GM23338 (cell line): ENCODE measurements around the gene PFKFB3.

Experiments used
- CREB1 ChIP-seq: fragments of 250-450 bp; sonication (Bioruptor Pico); IDR thresholded peaks from 2 replicates; pipeline ENCODE4 v1.5.0; 2020; ENCODE audit warnings: low read depth, mild to moderate bottlenecking, moderate library complexity
- EZH2 ChIP-seq: fragments of 200-600 bp; sonication (generic); IDR thresholded peaks from one replicate; pipeline ENCODE4 v1.8.0; 2017; ENCODE audit warnings: antibody characterized with exemption, mild to moderate bottlenecking, low read depth; ENCODE audit not compliant: unreplicated experiment
- EZH2phosphoT487 ChIP-seq: fragments of 200-600 bp; sonication (generic); IDR thresholded peaks from one replicate; pipeline ENCODE4 v1.8.1; 2018; ENCODE audit warnings: antibody characterized with exemption; ENCODE audit not compliant: unreplicated experiment
- JUNB ChIP-seq: IDR thresholded peaks from one replicate; pipeline ENCODE4 v1.6.1; 2016; ENCODE audit warnings: antibody characterized with exemption; ENCODE audit not compliant: unreplicated experiment
- POLR2AphosphoS5 ChIP-seq: IDR thresholded peaks from 2 replicates; pipeline ENCODE4 v1.6.1; 2016; ENCODE audit warnings: antibody characterized with exemption, low read depth
- STAT1 ChIP-seq: IDR thresholded peaks from one replicate; pipeline ENCODE4 v1.6.1; 2016; ENCODE audit warnings: antibody characterized with exemption; ENCODE audit not compliant: unreplicated experiment
- ZNF331 ChIP-seq: fragments of 250-450 bp; sonication (Bioruptor Pico); IDR thresholded peaks from 2 replicates; pipeline ENCODE4 v1.5.0; 2020; ENCODE audit warnings: low read depth, mild to moderate bottlenecking, moderate library complexity
- TF ChIP-seq, protein P1 (sequence below), 2 experiments: fragments of 200-600 bp in 1 of 2; sonication (generic) in 1 of 2; conservative IDR thresholded peaks; 2 replicates each; pipeline versions ENCODE4 v1.5.1 to v1.6.1; 2016 to 2017; ENCODE audit warnings: antibody characterized with exemption in 2 of 2, low read depth in 2 of 2, mild to moderate bottlenecking in 2 of 2, moderate library complexity in 1 of 2
- TF ChIP-seq, protein P2 (sequence below): IDR thresholded peaks from one replicate; pipeline ENCODE4 v1.6.1; 2018; ENCODE audit warnings: antibody characterized with exemption; ENCODE audit not compliant: unreplicated experiment
- TF ChIP-seq, protein P3 (sequence below): fragments of 250-450 bp; sonication (Bioruptor Pico); IDR thresholded peaks from 2 replicates; pipeline ENCODE4 v1.5.0; 2020; ENCODE audit warnings: mild to moderate bottlenecking, moderate library complexity

DNA sequence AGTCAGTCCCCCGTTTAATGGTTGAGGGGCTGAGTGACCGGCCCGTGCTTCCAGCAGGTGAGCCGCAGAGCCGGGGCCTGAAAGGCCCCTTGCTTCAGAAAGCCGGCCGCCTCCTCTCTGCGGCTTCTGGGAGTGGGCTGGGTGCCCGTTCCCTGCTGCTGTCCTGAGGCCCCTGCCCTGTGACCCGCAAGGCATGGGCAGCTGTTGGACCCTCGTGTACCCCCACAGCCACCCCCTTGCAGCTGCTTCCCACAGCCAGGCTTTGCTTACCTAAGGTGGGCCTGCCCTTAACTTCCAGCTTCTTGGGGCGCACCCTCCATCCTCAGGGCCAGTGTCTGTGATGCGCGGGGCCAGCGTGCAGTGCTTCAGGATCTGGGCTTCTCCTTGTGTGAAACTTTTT is 26.6 kb downstream of the PFKFB3 start:
- TF ChIP-seq, protein P1, sequence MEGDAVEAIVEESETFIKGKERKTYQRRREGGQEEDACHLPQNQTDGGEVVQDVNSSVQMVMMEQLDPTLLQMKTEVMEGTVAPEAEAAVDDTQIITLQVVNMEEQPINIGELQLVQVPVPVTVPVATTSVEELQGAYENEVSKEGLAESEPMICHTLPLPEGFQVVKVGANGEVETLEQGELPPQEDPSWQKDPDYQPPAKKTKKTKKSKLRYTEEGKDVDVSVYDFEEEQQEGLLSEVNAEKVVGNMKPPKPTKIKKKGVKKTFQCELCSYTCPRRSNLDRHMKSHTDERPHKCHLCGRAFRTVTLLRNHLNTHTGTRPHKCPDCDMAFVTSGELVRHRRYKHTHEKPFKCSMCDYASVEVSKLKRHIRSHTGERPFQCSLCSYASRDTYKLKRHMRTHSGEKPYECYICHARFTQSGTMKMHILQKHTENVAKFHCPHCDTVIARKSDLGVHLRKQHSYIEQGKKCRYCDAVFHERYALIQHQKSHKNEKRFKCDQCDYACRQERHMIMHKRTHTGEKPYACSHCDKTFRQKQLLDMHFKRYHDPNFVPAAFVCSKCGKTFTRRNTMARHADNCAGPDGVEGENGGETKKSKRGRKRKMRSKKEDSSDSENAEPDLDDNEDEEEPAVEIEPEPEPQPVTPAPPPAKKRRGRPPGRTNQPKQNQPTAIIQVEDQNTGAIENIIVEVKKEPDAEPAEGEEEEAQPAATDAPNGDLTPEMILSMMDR (conservative IDR thresholded peaks at IDR 0.05; ENCODE audit: low read depth in 2 of 2): no peak
- TF ChIP-seq EZH2phosphoT487: no peak
- TF ChIP-seq POLR2AphosphoS5: no peak
- no peak for TF ChIP-seq CREB1 (CRISPR knock-in tag)
- TF ChIP-seq, protein P2, sequence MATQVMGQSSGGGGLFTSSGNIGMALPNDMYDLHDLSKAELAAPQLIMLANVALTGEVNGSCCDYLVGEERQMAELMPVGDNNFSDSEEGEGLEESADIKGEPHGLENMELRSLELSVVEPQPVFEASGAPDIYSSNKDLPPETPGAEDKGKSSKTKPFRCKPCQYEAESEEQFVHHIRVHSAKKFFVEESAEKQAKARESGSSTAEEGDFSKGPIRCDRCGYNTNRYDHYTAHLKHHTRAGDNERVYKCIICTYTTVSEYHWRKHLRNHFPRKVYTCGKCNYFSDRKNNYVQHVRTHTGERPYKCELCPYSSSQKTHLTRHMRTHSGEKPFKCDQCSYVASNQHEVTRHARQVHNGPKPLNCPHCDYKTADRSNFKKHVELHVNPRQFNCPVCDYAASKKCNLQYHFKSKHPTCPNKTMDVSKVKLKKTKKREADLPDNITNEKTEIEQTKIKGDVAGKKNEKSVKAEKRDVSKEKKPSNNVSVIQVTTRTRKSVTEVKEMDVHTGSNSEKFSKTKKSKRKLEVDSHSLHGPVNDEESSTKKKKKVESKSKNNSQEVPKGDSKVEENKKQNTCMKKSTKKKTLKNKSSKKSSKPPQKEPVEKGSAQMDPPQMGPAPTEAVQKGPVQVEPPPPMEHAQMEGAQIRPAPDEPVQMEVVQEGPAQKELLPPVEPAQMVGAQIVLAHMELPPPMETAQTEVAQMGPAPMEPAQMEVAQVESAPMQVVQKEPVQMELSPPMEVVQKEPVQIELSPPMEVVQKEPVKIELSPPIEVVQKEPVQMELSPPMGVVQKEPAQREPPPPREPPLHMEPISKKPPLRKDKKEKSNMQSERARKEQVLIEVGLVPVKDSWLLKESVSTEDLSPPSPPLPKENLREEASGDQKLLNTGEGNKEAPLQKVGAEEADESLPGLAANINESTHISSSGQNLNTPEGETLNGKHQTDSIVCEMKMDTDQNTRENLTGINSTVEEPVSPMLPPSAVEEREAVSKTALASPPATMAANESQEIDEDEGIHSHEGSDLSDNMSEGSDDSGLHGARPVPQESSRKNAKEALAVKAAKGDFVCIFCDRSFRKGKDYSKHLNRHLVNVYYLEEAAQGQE: no peak
- TF ChIP-seq EZH2: no peak
- TF ChIP-seq JUNB: no peak
- no peak for TF ChIP-seq STAT1
- no peak for TF ChIP-seq ZNF331
- TF ChIP-seq, protein P3, sequence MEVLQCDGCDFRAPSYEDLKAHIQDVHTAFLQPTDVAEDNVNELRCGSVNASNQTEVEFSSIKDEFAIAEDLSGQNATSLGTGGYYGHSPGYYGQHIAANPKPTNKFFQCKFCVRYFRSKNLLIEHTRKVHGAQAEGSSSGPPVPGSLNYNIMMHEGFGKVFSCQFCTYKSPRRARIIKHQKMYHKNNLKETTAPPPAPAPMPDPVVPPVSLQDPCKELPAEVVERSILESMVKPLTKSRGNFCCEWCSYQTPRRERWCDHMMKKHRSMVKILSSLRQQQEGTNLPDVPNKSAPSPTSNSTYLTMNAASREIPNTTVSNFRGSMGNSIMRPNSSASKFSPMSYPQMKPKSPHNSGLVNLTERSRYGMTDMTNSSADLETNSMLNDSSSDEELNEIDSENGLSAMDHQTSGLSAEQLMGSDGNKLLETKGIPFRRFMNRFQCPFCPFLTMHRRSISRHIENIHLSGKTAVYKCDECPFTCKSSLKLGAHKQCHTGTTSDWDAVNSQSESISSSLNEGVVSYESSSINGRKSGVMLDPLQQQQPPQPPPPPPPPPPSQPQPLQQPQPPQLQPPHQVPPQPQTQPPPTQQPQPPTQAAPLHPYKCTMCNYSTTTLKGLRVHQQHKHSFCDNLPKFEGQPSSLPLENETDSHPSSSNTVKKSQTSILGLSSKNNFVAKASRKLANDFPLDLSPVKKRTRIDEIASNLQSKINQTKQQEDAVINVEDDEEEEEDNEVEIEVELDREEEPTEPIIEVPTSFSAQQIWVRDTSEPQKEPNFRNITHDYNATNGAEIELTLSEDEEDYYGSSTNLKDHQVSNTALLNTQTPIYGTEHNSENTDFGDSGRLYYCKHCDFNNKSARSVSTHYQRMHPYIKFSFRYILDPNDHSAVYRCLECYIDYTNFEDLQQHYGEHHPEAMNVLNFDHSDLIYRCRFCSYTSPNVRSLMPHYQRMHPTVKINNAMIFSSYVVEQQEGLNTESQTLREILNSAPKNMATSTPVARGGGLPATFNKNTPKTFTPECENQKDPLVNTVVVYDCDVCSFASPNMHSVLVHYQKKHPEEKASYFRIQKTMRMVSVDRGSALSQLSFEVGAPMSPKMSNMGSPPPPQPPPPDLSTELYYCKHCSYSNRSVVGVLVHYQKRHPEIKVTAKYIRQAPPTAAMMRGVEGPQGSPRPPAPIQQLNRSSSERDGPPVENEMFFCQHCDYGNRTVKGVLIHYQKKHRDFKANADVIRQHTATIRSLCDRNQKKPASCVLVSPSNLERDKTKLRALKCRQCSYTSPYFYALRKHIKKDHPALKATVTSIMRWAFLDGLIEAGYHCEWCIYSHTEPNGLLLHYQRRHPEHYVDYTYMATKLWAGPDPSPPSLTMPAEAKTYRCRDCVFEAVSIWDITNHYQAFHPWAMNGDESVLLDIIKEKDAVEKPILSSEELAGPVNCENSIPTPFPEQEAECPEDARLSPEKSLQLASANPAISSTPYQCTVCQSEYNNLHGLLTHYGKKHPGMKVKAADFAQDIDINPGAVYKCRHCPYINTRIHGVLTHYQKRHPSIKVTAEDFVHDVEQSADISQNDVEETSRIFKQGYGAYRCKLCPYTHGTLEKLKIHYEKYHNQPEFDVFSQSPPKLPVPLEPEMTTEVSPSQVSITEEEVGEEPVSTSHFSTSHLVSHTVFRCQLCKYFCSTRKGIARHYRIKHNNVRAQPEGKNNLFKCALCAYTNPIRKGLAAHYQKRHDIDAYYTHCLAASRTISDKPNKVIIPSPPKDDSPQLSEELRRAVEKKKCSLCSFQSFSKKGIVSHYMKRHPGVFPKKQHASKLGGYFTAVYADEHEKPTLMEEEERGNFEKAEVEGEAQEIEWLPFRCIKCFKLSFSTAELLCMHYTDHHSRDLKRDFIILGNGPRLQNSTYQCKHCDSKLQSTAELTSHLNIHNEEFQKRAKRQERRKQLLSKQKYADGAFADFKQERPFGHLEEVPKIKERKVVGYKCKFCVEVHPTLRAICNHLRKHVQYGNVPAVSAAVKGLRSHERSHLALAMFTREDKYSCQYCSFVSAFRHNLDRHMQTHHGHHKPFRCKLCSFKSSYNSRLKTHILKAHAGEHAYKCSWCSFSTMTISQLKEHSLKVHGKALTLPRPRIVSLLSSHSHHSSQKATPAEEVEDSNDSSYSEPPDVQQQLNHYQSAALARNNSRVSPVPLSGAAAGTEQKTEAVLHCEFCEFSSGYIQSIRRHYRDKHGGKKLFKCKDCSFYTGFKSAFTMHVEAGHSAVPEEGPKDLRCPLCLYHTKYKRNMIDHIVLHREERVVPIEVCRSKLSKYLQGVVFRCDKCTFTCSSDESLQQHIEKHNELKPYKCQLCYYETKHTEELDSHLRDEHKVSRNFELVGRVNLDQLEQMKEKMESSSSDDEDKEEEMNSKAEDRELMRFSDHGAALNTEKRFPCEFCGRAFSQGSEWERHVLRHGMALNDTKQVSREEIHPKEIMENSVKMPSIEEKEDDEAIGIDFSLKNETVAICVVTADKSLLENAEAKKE (CRISPR knock-in tag): no peak
